NCI-H82 treated with DMSO at 0.1 percent for 48 hours (cell line): ENCODE data around the gene GNAQ.
"Not testable (repeated sequence)": the region's sequence is repeated elsewhere in the genome, so short reads cannot be mapped to it uniquely, and the experiment has no call there.

Source experiments
- DNase-seq: peaks from one replicate; lab custom pipeline; 2025; ENCODE audit not compliant: unreplicated experiment; lab: John Stamatoyannopoulos, UW

GNAQ gene

GRCh38 chr9:77907585-77907984 lies 124.0 kb downstream of the GNAQ start:
- no peak for DNase-seq

GRCh38 chr9:77906991-77907390 lies 124.6 kb downstream of the GNAQ start:
- DNase-seq = no peak

GRCh38 chr9:77903666-77904285 lies 127.8 kb downstream of the GNAQ start:
- no peak for DNase-seq

GRCh38 chr9:77901771-77902170 lies 129.8 kb downstream of the GNAQ start:
- DNase-seq = no peak

GRCh38 chr9:77901018-77901417 lies 130.6 kb downstream of the GNAQ start:
- DNase-seq = no peak

- DNase-seq = no peak
These were observed 131.8 kb downstream of the GNAQ start for GRCh38 chr9:77899679-77900354.

GRCh38 chr9:77898864-77899263 lies 132.7 kb downstream of the GNAQ start:
- no peak for DNase-seq

GRCh38 chr9:77896938-77897667 lies 134.5 kb downstream of the GNAQ start:
- DNase-seq = no peak

GRCh38 chr9:77896269-77896937 lies 135.2 kb downstream of the GNAQ start:
- DNase-seq = no peak

- no peak for DNase-seq
These were observed 137.9 kb downstream of the GNAQ start for GRCh38 chr9:77893706-77894105.

GRCh38 chr9:77892955-77893514 lies 138.6 kb downstream of the GNAQ start:
- DNase-seq = no peak

- no peak for DNase-seq
These were observed 139.4 kb downstream of the GNAQ start for GRCh38 chr9:77892171-77892570.

- DNase-seq = no peak
These were observed 140.3 kb downstream of the GNAQ start for GRCh38 chr9:77891128-77891800.

GRCh38 chr9:77887662-77888061 lies 143.9 kb downstream of the GNAQ start:
- DNase-seq = no peak

GRCh38 chr9:77885104-77885672 lies 146.4 kb downstream of the GNAQ start:
- DNase-seq = no peak

- DNase-seq = peak; percentile 18
These were observed 147.5 kb downstream of the GNAQ start for GRCh38 chr9:77883846-77884771.

GRCh38 chr9:77883133-77883532 lies 148.5 kb downstream of the GNAQ start:
- DNase-seq = no peak

GRCh38 chr9:77882294-77882693 lies 149.3 kb downstream of the GNAQ start:
- DNase-seq = no peak

GRCh38 chr9:77881634-77882033 lies 150.0 kb downstream of the GNAQ start:
- DNase-seq = not testable (repeated sequence)
